ENCODE data around the gene MORN1.

- no peak for TF ChIP-seq CTCF (IDR thresholded peaks at IDR 0.05; ENCODE audit: extremely low read depth in 1 of 2, insufficient read depth in 1 of 2, low read depth in 1 of 2, low read length in 2 of 2)
- TF ChIP-seq POLR2A (IDR thresholded peaks at IDR 0.05; ENCODE audit: low read depth, low read length), result no peak
- no peak for TF ChIP-seq POLR2AphosphoS5 (IDR thresholded peaks at IDR 0.05; ENCODE audit: insufficient read depth, low read depth, low read length)
- no peak for TF ChIP-seq EZH2 (IDR thresholded peaks at IDR 0.05; ENCODE audit: borderline replicate concordance, low read depth, low read length, severe bottlenecking)
- TF ChIP-seq JUN (IDR thresholded peaks at IDR 0.05; ENCODE audit: borderline replicate concordance, insufficient read depth, insufficient read length, low read depth), result no peak
- no peak for TF ChIP-seq MAX (IDR thresholded peaks at IDR 0.05; ENCODE audit: insufficient read depth, insufficient read length)
- TF ChIP-seq MYC (IDR thresholded peaks at IDR 0.05; ENCODE audit: low read depth, low read length), result no peak
- no peak for TF ChIP-seq FOS (IDR thresholded peaks at IDR 0.05; ENCODE audit: borderline replicate concordance, insufficient read depth, low read length)
- TF ChIP-seq GATA2 (IDR thresholded peaks at IDR 0.05; ENCODE audit: insufficient read depth, insufficient read length, low read depth, low read length), result no peak
Observed at GRCh38 chr1:2426540-2426939, 35.2 kb upstream of the MORN1 start.
